ENCODE data around the gene PIK3R2.
A peak's percentile ranks its signal among the peaks of the same experiment; 100 is the strongest.
"Not testable (repeated sequence)": the region's sequence is repeated elsewhere in the genome, so short reads cannot be mapped to it uniquely, and the experiment has no call there.

The PIK3R2 gene

DNA sequence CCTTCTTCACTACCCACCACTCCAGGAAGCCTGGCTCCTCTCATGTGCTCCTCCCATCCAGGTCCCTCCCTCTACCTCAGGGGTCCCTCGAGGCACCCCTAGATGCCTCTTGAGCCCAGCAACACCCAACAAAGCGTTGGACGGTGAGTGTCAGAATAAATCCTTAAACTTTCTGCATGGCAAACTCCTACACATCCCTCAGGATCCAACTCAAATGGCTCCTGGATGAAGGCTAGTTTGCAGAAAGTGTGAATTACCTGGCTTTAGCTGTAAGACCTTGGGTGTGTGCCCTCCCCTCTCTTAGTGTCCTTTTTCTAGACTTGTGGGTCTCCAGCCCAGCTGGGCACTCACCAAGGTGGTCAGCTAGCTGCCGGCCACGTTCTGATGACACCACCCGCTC is 45.4 kb downstream of the PIK3R2 start:
- DNase-seq (ENCODE audit: low read depth in 2 of 3, low spot score in 2 of 3) = no peak

- no peak for DNase-seq (ENCODE audit: low read depth in 2 of 3, low spot score in 2 of 3)
Measured at GRCh38 chr19:18202397-18202777, 49.4 kb downstream of the PIK3R2 start.

DNA sequence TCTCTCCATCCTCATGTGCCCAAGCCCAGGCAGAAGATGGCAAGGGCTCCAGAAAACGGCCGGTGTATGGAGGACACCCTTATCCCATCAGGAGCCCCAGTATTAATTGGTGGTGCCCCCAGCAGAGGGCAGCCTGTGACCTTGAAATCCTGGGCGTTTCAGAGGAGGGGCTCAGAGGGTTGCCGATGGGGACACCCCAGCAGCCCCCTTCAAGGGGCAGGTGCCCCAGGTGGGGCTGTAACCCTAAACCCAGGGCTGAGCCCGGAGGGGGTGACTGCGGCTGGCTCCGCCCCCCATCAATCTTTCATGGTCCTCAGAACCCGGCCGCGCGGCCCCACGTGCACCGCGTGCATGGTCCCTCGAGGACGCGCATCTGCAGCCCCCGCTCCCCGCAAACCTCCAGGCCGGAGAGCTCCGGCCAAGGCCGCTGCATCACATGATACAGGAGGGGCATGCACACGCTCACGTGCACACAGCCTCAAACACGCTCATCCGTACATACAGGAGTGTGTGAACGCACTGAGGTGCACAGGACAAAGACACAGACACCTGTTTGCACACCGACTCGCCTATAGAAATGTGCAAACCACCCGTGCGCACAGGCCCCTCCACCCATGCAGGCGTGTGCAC is 49.9 kb downstream of the PIK3R2 start:
- DNase-seq (ENCODE audit: low read depth in 2 of 3, low spot score in 2 of 3) = no peak

GRCh38 chr19:18203408-18203862 is 50.5 kb downstream of the PIK3R2 start:
- DNase-seq (ENCODE audit: low read depth in 2 of 3, low spot score in 2 of 3) = no peak

DNA sequence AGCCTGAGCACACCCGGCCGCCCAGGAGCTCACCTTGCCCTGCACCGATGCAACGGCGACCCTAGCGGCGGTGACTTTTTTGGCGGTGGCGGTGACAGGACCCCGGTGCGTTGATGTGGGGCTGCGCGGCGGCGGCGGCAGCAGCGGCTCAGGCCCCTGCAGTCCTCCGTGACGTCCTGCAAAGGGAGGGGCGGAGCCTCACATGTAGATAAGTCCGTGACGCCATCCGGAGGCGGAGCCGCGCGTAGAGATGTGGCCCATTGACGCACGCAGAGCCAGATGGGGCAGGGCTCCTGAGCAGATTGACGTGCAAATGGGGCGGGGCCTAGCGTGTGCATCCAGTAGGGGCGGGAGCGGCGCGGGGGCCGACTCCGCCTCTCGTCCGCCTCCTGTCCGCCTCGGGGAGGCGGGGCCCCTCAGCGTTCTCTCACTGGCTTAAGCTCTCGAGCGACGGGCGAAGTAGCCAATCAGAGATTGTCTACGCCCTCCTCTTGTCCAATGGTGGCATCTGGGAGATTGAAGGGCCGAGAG is 51.0 kb downstream of the PIK3R2 start, which contains the start of gene RAB3A:
TSS of gene RAB3A (minus strand) at position 180 of the 531 bp plus-strand sequence. CDS start 1,302 bp downstream, outside the sequence.
- peak; percentile 95 to 97 (median 95) for DNase-seq (ENCODE audit: low read depth in 2 of 3, low spot score in 2 of 3)

- no peak for DNase-seq (ENCODE audit: low read depth in 2 of 3, low spot score in 2 of 3)
Measured at GRCh38 chr19:18204394-18205199, 51.6 kb downstream of the PIK3R2 start.

DNA sequence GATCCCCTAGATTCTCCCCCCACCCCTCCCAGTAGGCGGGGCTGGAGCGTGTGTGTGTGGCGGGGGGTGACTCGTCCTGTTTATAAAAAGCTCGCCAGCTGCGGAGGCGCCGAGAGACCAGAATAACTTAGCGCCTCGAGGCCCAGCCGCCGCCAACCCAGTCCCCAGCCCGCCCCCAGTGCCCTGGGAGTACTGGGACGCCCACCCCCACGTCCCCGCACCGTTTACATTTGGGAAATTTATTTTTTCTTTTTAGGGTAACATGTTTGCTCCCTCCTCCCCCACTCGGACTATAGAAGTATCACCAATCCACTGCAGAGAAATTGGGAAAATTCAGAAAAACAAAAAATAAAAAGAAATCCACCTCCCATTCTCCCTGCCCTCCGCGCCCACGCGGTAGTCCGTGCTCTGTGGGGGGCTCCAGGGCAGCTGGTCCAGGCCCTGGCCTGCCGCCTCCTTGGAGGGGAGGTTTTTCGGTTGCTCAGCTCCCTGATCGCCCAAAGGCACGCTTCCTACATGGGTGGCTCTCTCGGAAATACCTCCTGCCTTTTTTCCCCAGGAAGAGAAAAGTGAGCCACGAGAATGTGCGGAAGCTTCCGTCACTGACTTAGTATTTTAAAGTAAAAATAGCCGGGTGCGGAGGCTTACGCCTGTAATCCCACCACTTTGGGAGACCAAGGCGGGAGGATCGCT is 52.4 kb downstream of the PIK3R2 start:
- no peak for DNase-seq (ENCODE audit: low read depth in 2 of 3, low spot score in 2 of 3)

- DNase-seq (ENCODE audit: low read depth in 2 of 3, low spot score in 2 of 3) = no peak
Measured at GRCh38 chr19:18206018-18206417, 53.1 kb downstream of the PIK3R2 start.

DNA sequence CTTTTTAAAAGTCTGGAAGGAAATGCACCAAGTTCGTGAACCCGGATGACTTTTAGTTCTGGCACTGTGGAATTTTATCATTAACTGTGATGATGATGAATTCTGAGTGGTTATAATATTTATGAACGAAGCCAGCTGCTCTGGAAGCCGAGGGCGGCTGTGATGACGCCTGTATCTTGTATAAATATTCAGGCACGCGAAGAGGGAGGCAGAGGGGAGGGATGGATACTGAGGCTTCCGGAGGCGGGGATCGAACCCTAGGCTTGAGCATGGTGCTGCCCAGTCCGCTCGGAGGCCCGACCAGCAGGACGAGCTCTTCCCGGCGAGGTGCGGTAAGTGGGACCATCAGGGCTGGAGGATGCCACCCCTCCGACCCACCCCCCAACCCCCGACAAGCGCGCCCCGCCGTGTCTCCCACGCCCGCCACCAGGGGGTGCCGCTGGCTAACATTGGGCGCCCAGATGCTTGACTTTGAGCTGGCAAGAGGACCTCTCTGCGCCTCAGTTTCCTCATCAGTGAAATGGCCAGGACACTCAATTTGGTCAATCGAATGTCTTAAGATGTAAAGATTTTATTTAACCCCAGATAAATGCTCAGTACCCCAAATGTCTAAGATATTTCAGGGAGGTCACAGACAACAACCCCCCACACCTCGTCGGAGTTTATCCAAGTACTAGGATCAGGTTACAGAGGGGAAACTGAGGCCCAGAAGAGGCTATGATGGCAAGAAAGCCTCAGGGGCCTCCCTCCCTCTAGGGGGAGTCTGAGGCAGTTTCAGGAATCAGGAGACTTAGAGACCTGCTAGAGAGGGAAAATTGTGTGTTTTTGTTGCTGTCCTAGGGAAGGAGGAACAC is 55.4 kb downstream of the PIK3R2 start:
- peak in 1 of 3 experiments; percentile 37 for DNase-seq (ENCODE audit: low read depth in 2 of 3, low spot score in 2 of 3)

- not testable (repeated sequence) for DNase-seq (ENCODE audit: low read depth in 2 of 3, low spot score in 2 of 3)
Measured at GRCh38 chr19:18209912-18210311, 56.9 kb downstream of the PIK3R2 start.

GRCh38 chr19:18211683-18212082 is 58.7 kb downstream of the PIK3R2 start:
- no peak for DNase-seq (ENCODE audit: low read depth in 2 of 3, low spot score in 2 of 3)

GRCh38 chr19:18214779-18215433 is 61.9 kb downstream of the PIK3R2 start:
- DNase-seq (ENCODE audit: low read depth in 2 of 3, low spot score in 2 of 3) = no peak

- DNase-seq (ENCODE audit: low read depth in 2 of 3, low spot score in 2 of 3) = no peak
Measured at GRCh38 chr19:18216789-18217188, 63.8 kb downstream of the PIK3R2 start.

DNA sequence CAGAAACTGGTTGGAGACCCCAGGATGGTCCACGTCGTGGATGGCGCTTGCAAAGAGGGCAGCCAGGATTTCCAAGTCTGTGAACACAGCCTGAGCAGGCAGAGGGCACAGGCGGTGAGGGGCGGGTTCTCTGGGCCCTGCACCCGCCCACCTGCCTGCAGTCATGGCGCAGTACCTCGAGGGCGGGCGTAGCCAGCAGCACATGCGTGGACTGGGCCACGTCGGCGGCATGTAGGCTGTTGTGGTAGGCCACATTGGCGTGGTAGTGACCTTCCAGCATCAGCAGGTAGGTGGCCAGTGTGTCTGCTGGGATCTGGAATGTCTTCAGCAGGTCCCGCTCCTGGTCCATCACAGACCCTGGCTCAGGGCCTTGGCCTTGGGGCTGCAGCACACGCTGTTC is 65.2 kb downstream of the PIK3R2 start:
- no peak for DNase-seq (ENCODE audit: low read depth in 2 of 3, low spot score in 2 of 3)

DNA sequence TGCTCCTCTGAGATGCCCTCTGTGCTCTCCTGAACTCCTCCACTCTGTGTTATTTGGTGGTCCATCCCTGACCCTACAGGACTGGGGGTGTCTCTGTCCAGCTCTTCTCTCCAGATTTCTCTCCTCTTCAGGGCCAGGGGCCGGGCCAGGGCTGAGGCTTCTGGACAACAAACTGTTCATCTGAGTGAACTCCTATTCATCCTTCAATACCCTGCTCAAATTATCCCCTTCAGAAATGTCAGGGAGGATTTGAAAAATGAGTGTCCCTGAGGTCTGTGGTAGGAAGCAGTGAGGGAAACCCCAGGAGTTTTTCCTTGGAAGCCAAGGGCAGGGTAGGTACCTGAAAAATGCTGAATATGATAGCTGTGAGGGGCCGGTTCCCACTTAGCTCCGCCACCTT is 65.6 kb downstream of the PIK3R2 start:
- DNase-seq (ENCODE audit: low read depth in 2 of 3, low spot score in 2 of 3) = no peak
